Activated CD8-positive, alpha-beta memory T cell treated with anti-CD3 and anti-CD28 coated beads, Interleukin-2, amount 10 ng/mL, durations not matched to agents 7 days and 5 days (primary cell): ENCODE measurements around the gene TXNDC11. TPM values are rescaled to one million over a fixed set of nuclear protein-coding genes. Genes with fewer than 3 reads are reported as not detected.

ENCODE experiments used
- ATAC-seq: fragments of 150-1000 bp; cut with Tn5 transposase; one replicate; pipeline ENCODE4 v1.10.0; 2021; ENCODE audit warnings: moderate library complexity
- CTCF ChIA-PET: fragments of 350-600 bp; sonication (Branson Sonifier 250); formaldehyde crosslinking; loops from one replicate; lab custom pipeline; 2021; ENCODE audit warnings: antibody characterized with exemption; lab: Charles Lee
- DNase-seq: peaks from one replicate; pipeline ENCODE4 v3.0.0-alpha.2; 2020
- H3K27ac Mint-ChIP-seq: one replicate; pipeline ENCODE4 v1.8.0; 2021; ENCODE audit warnings: mild to moderate bottlenecking, mixed read lengths
- H3K27me3 Mint-ChIP-seq: one replicate; pipeline ENCODE4 v1.8.0; 2021; ENCODE audit warnings: mixed read lengths
- H3K36me3 Mint-ChIP-seq: one replicate; pipeline ENCODE4 v1.8.0; 2021; ENCODE audit warnings: mild to moderate bottlenecking, mixed read lengths
- H3K4me1 Mint-ChIP-seq: one replicate; pipeline ENCODE4 v1.8.0; 2021; ENCODE audit warnings: mixed read lengths
- H3K4me3 Mint-ChIP-seq: one replicate; pipeline ENCODE4 v1.8.0; 2021; ENCODE audit warnings: mild to moderate bottlenecking, moderate library complexity, mixed read lengths
- H3K9me3 Mint-ChIP-seq: one replicate; pipeline ENCODE4 v1.8.0; 2022; ENCODE audit warnings: low read depth, mixed read lengths
- total RNA-seq, 2 experiments: library from RNA; stranded (reverse); gene quantifications; one replicate each; pipeline ENCODE4 v1.2.3, GENCODE V29; 2021

The TXNDC11 gene
- total RNA-seq, 2 experiments from 2014 or later: 41.3 to 47.2 TPM

- no peak overlapping the region for H3K4me3 Mint-ChIP-seq
- H3K27ac Mint-ChIP-seq: no peak overlapping the region
- CTCF ChIA-PET: interaction anchor here (0.6 to 9.1 kb wide), 7 partner anchors 25 to 241 kb away, joined by 3 to 147 read pairs (median 5); a partner anchor contains a TSS
- peaks cover 2% of the 10 kb centered on the region for H3K27me3 Mint-ChIP-seq
- no peak for ATAC-seq
- H3K36me3 Mint-ChIP-seq: no peaks in the 10 kb centered on the region
- DNase-seq: no peak
- no peaks in the 10 kb centered on the region for H3K9me3 Mint-ChIP-seq
- H3K4me1 Mint-ChIP-seq: peaks cover 6% of the 10 kb centered on the region
These were observed 103.6 kb downstream of the TXNDC11 start for GRCh38 chr16:11639008-11639562.

GRCh38 chr16:11638140-11638539, 104.5 kb downstream of the TXNDC11 start:
- CTCF ChIA-PET: interaction anchor here (0.7 to 1.2 kb wide), 3 partner anchors 106 to 230 kb away, joined by 3 to 5 read pairs (median 4); no protein-coding TSS in a partner anchor
- Mint-ChIP-seq H3K9me3 (no peaks in the 10 kb centered on the region), H3K27me3 (no peaks in the 10 kb centered on the region), H3K27ac (no peak overlapping the region), H3K4me1 (peaks cover 11% of the 10 kb centered on the region), H3K36me3 (no peaks in the 10 kb centered on the region), H3K4me3 (no peak overlapping the region)
- ATAC-seq (no peak), DNase-seq (no peak)

GRCh38 chr16:11637320-11637719, 105.3 kb downstream of the TXNDC11 start:
- Mint-ChIP-seq H3K4me3 (no peak overlapping the region), H3K9me3 (no peaks in the 10 kb centered on the region), H3K36me3 (no peaks in the 10 kb centered on the region), H3K27me3 (no peaks in the 10 kb centered on the region), H3K27ac (no peak overlapping the region), H3K4me1 (peaks cover 11% of the 10 kb centered on the region)
- ATAC-seq (no peak), DNase-seq (no peak)
- CTCF ChIA-PET: interaction anchor here (0.9 to 1.5 kb wide), 2 partner anchors 52 to 229 kb away, joined by 4 to 5 read pairs; no protein-coding TSS in a partner anchor

- no peaks in the 10 kb centered on the region for H3K9me3 Mint-ChIP-seq
- no peaks in the 10 kb centered on the region for H3K27me3 Mint-ChIP-seq
- CTCF ChIA-PET: interaction anchor here (0.7 to 1.5 kb wide), 4 partner anchors 10 to 229 kb away, joined by 3 to 5 read pairs (median 4); no protein-coding TSS in a partner anchor
- no peak overlapping the region for H3K27ac Mint-ChIP-seq
- H3K36me3 Mint-ChIP-seq: no peaks in the 10 kb centered on the region
- H3K4me1 Mint-ChIP-seq: peaks cover 10% of the 10 kb centered on the region
- ATAC-seq: no peak
- no peak for DNase-seq
- H3K4me3 Mint-ChIP-seq: no peak overlapping the region
These were observed 106.4 kb downstream of the TXNDC11 start for GRCh38 chr16:11636172-11636721.

GRCh38 chr16:11635679-11636171, 106.9 kb downstream of the TXNDC11 start:
- no peak for DNase-seq
- H3K27me3 Mint-ChIP-seq: no peaks in the 10 kb centered on the region
- ATAC-seq: no peak

GRCh38 chr16:11635113-11635652, 107.5 kb downstream of the TXNDC11 start:
- ATAC-seq (no peak), DNase-seq (no peak)
- no peaks in the 10 kb centered on the region for H3K27me3 Mint-ChIP-seq
- no peaks in the 10 kb centered on the region for H3K36me3 Mint-ChIP-seq
- peaks cover 9% of the 10 kb centered on the region for H3K4me1 Mint-ChIP-seq
- CTCF ChIA-PET: interaction anchor here (0.5 to 0.7 kb wide), 2 partner anchors 8 to 228 kb away, joined by 3 read pairs; no protein-coding TSS in a partner anchor
- no peaks in the 10 kb centered on the region for H3K9me3 Mint-ChIP-seq
- no peak overlapping the region for H3K27ac Mint-ChIP-seq
- no peak overlapping the region for H3K4me3 Mint-ChIP-seq

More at GRCh38 chr16:11635679-11636171, 106.9 kb downstream of the TXNDC11 start:
- CTCF ChIA-PET: interaction anchor here (0.7 to 1.5 kb wide), 3 partner anchors 9 to 229 kb away, joined by 3 to 5 read pairs (median 5); no protein-coding TSS in a partner anchor
- Mint-ChIP-seq H3K9me3 (no peaks in the 10 kb centered on the region), H3K4me1 (peaks cover 9% of the 10 kb centered on the region), H3K27ac (no peak overlapping the region), H3K36me3 (no peaks in the 10 kb centered on the region), H3K4me3 (no peak overlapping the region)

GRCh38 chr16:11634312-11634711, 108.3 kb downstream of the TXNDC11 start:
- CTCF ChIA-PET: interaction anchor here (0.6 kb wide), 1 partner anchor 79 kb away, joined by 3 read pairs; no protein-coding TSS in a partner anchor

GRCh38 chr16:11633113-11633512, 109.5 kb downstream of the TXNDC11 start:
- Mint-ChIP-seq H3K4me3 (no peak overlapping the region), H3K4me1 (peaks cover 18% of the 10 kb centered on the region), H3K36me3 (no peaks in the 10 kb centered on the region), H3K27me3 (no peaks in the 10 kb centered on the region), H3K9me3 (no peaks in the 10 kb centered on the region), H3K27ac (no peak overlapping the region)
- CTCF ChIA-PET: no interaction called here
- ATAC-seq (no peak), DNase-seq (no peak)

More at GRCh38 chr16:11634312-11634711, 108.3 kb downstream of the TXNDC11 start:
- Mint-ChIP-seq H3K36me3 (no peaks in the 10 kb centered on the region), H3K27ac (no peak overlapping the region), H3K4me3 (no peak overlapping the region), H3K9me3 (no peaks in the 10 kb centered on the region), H3K27me3 (no peaks in the 10 kb centered on the region), H3K4me1 (peaks cover 12% of the 10 kb centered on the region)
- DNase-seq (no peak), ATAC-seq (no peak)

GRCh38 chr16:11632455-11632939, 110.2 kb downstream of the TXNDC11 start:
- CTCF ChIA-PET: interaction anchor here (1.6 kb wide), 1 partner anchor 11 kb away, joined by 7 read pairs; no protein-coding TSS in a partner anchor
- DNase-seq: no peak
- H3K36me3 Mint-ChIP-seq: no peaks in the 10 kb centered on the region

GRCh38 chr16:11631214-11631613, 111.4 kb downstream of the TXNDC11 start:
- CTCF ChIA-PET: interaction anchor here (1.1 to 1.6 kb wide), 3 partner anchors 9 to 76 kb away, joined by 4 to 7 read pairs (median 6); no protein-coding TSS in a partner anchor
- Mint-ChIP-seq H3K9me3 (no peaks in the 10 kb centered on the region), H3K27me3 (no peaks in the 10 kb centered on the region), H3K4me1 (peaks cover 20% of the 10 kb centered on the region), H3K27ac (no peak overlapping the region), H3K4me3 (no peak overlapping the region), H3K36me3 (no peaks in the 10 kb centered on the region)
- DNase-seq (no peak), ATAC-seq (no peak)

More at GRCh38 chr16:11632455-11632939, 110.2 kb downstream of the TXNDC11 start:
- no peaks in the 10 kb centered on the region for H3K9me3 Mint-ChIP-seq
- no peak for ATAC-seq
- H3K4me3 Mint-ChIP-seq: no peak overlapping the region
- H3K27me3 Mint-ChIP-seq: no peaks in the 10 kb centered on the region
- H3K27ac Mint-ChIP-seq: no peak overlapping the region
- peaks cover 20% of the 10 kb centered on the region for H3K4me1 Mint-ChIP-seq

GRCh38 chr16:11630768-11631056, 111.9 kb downstream of the TXNDC11 start:
- Mint-ChIP-seq H3K4me3 (no peak overlapping the region), H3K27me3 (no peaks in the 10 kb centered on the region), H3K27ac (no peak overlapping the region), H3K4me1 (peaks cover 21% of the 10 kb centered on the region), H3K9me3 (no peaks in the 10 kb centered on the region), H3K36me3 (no peaks in the 10 kb centered on the region)
- CTCF ChIA-PET: interaction anchor here (1.1 to 1.6 kb wide), 3 partner anchors 9 to 76 kb away, joined by 4 to 7 read pairs (median 6); no protein-coding TSS in a partner anchor
- DNase-seq (no peak), ATAC-seq (no peak)

GRCh38 chr16:11630046-11630767, 112.5 kb downstream of the TXNDC11 start:
- Mint-ChIP-seq H3K36me3 (no peaks in the 10 kb centered on the region), H3K27ac (no peak overlapping the region), H3K9me3 (no peaks in the 10 kb centered on the region), H3K27me3 (no peaks in the 10 kb centered on the region), H3K4me1 (peaks cover 26% of the 10 kb centered on the region), H3K4me3 (no peak overlapping the region)
- no peak for ATAC-seq
- CTCF ChIA-PET: interaction anchor here (0.8 to 2.0 kb wide), 5 partner anchors 11 to 234 kb away, joined by 3 to 6 read pairs (median 5); no protein-coding TSS in a partner anchor
- DNase-seq: no peak
